GM18870 (cell line): Measurements from ENCODE around the gene PCNX3.

Experiments used
- ATAC-seq: cut with Tn5 transposase; IDR thresholded peaks from one replicate; pipeline ENCODE4 v1.9.1; 2021; ENCODE audit warnings: moderate library complexity; ENCODE audit not compliant: unreplicated experiment

Gene PCNX3

DNA sequence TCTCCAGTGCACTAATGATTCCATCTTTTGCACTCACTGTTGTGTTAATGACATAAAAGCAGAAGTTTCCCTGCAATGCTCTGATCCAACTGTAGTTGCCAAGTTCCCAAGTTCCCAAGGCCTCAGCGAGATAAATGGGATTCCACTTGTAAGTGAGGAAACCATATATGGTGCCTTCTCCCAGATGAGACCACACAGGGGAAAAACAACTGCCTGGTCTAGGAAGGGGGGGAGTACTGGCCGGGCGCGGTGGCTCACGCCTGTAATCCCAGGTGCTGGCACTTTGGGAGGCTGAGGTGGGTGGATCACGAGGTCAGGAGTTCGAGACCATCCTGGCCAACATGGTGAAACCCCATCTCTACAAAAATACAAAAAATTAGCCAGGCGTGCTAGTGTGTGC, 70.4 kb downstream of the PCNX3 start:
- no peak for ATAC-seq
